GM18502 (cell line): ENCODE data around the gene CD38.

Source experiments
- ATAC-seq: cut with Tn5 transposase; IDR thresholded peaks from one replicate; pipeline ENCODE4 v1.9.1; 2021; ENCODE audit warnings: mild to moderate bottlenecking; ENCODE audit not compliant: unreplicated experiment, poor library complexity

Gene CD38

DNA sequence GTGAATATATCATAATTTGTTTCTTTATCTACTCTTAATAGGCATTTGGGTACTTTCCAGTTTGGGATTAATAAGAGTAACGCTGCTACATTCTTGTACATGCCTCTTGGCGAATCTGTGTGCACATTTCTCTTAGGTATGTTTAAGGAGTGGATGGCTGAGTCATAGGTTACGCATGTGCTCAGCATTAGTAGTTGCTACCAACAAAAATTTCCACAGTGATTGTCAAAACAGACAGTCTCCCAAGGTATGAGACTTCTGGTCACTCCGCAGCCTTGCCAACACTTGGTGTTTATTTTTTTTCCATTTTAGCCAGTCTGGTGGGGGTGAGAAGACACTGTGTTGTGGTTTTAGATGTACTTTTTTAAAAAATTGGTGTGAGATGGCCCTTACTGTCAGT is 115.8 kb downstream of the CD38 start:
- ATAC-seq, result no peak

DNA sequence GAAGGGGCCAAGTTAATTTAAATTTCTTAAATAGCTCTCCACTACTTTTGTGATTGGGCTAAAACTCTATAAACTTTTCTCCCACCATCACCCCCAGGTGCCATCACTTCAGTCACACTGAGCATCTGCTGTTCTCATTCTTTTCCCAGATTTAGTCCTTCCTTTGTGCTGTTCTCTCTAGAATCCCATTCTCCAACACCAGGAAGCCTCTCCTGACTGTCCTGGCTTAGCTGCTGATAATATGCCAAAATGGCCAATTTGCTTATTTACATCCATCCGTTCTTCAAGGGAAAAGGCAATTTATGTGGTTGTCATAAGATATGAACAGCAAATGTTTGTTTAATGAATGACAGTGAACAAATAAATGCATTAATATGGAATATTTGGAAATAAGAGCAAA is 116.3 kb downstream of the CD38 start:
- ATAC-seq, result no peak

DNA sequence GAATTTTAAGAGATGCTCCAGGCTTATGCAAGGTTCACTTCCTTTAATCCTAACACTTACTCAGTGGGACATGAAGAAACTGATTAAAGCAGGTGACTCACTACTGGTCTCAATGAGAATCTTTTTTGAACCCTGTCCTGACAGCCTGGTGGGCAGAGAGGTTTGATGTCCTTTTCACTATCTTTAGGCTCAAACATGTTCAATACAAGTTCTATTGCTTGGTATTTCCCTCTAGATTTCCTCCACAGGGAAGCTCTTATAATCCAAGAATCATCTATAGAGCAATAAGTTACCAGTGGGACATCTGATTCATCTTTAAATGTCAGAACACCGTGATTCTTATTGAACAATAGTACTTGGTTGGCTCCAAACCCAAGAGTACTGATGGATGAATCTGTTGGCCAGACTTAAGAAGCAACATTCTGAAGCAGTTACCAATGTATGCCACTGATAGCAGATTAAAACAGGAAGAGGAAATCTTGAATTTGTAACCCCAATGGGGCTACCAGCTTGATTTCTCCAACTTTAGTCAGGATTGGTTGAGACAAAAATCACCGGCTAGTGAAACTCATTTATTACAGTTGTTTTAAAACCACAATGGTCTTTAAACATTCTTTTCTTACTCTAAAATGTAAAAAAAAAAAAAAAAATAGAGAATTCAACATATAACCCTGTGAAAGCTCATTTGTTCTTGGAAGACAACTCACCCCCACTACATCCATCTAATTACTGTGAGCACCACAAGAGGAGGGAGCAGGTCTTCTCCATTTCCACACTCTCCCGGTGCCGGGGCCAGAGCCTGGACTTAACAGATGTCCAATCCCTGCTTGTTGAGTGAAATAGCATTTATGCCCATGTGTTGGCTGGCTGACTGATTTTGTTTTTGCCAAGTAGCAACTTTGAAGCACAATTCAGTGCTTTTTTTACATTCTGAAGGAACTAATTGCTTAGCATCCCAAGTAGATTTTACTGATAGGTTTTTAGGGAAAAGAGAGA is 117.1 kb downstream of the CD38 start:
- no peak for ATAC-seq

DNA sequence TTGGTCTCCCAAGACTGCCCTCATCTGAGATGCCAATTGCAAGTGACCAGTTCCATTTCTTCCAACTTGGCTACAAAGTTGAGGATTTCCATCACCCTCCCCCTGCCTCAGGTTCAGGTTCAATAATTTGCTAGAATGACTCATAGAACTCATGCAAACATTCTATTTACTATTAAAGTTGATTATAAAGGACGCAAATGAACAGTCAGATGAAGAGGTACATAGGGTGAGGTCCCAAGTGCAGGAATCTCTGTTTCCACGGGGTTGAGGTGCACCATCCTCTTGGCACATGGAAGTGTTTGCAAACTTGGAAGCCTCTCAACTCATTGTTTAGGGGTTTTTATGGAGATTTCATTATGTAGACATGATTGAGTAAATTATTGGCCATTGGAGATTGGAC is 119.4 kb downstream of the CD38 start:
- no peak for ATAC-seq

DNA sequence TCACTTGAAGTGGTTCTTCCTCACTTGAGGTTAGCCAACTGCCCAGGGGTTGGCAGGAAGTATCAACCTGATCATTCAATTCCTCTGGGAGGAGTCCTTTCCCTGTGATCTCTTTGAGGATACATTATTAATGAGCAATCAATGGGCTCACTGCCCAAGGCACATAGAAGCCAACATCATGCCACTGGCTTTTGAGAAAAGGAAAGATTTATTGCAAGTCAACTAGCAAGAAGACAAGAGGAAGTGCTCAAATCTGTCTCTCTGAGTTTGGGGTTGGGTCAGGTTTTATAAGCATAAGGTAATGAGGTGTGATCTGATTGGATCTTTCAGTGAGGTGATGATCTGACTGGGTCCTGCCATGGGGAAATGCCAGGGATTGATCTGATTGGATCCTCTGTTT is 120.8 kb downstream of the CD38 start:
- ATAC-seq, result no peak

DNA sequence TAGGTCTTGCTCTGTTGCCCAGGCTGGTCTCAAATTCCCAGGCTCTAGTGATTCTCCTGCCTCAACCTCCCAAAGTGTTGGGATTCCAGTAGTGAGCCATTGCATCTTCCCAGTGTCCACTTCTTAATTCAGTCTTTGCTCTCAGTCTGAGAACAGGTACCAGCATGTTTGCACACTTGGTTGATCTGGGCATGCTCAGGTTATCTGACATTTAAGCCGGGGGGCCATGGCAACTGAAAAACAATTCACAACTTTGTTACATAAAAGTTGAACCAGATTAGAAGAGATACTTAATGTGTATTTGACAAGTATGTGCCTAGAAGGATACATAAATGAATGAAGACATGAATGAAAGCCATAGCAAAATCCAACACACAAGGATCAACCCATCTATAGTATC is 121.4 kb downstream of the CD38 start:
- ATAC-seq, result no peak

DNA sequence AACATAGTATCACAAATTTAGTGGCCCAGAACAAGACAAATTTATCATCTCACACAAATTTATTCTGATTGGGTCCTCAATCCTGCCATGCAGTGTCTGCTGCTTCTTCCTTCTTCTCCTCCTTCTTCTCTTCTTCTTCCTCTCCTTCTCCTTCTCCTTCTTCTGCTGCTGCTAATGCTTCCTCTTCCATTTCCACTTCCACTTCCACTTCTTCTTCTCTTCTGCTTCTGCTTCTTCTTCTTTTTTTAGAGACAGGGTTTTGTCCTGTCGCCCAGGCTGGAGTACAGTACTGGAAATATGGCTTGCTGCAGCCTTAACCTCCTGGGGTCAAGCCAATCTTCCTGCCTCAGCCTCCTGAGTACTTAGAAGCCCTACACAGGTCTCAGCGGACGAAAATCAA is 122.9 kb downstream of the CD38 start:
- no peak for ATAC-seq

DNA sequence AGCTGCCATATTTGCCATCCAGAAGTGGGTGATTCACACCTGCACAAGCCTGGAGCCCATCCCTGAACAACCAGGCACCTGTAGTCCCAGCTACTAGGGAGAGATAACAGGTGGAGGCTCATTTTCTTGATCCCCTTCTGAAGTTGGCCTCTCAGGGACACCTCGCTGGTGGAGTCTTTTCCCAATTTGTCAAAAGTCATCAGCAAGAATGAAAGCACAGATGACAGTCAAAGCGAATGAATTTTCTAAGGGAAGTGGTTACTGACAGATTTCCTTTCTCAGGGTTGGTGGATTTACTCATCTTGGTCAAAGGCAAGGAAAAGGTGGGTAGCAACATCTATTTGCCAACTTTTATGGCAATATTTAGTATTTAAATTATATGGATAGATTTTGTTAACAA is 123.9 kb downstream of the CD38 start:
- ATAC-seq, result no peak

DNA sequence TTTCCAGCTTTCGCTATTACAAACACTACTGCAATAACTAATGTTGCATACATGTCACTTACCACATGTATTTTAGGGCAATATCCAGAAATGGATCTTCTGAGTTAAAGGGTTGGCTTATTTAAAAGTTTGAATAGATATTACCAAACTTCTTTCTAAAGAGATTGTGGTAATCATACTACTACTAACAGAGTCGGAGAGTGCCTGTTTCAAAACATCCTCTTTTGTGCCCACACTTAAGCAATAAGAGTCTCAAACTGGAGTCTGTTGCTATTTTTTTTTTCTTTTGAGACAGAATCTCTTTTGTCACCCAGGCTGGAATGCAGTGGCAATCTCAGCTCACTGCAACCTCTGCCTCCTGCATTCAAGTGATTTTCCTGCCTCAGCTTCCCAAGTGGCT is 124.6 kb downstream of the CD38 start:
- ATAC-seq, result no peak
